ENCODE data around the gene ERGIC1.

The ERGIC1 gene

GRCh38 chr5:172830876-172831662, 3.0 kb upstream of the ERGIC1 start:
- H3K4me1 ChIP-seq (ENCODE audit: control insufficient read depth, insufficient read depth, low read length), result peaks cover 8% of the 10 kb centered on the region
- DNase-seq (ENCODE audit: low read depth, low spot score), result no peak
- no CpG with 5 or more reads among the region's 14 CpGs for WGBS (ENCODE audit: insufficient coverage, insufficient read length)
- H3K4me3 ChIP-seq (ENCODE audit: low read length), result no peak overlapping the region
- no peak overlapping the region for H3K27ac ChIP-seq (ENCODE audit: low read length)
- H3K9me3 ChIP-seq (ENCODE audit: control insufficient read depth, insufficient read depth, low read length), result no peaks in the 10 kb centered on the region
- H3K27me3 ChIP-seq (ENCODE audit: control insufficient read depth, insufficient read depth, low read length), result no peaks in the 10 kb centered on the region
- H3K36me3 ChIP-seq (ENCODE audit: control insufficient read depth, insufficient read depth, low read length), result no peaks in the 10 kb centered on the region

GRCh38 chr5:172832383-172833315, 1.4 kb upstream of the ERGIC1 start:
- DNase-seq (ENCODE audit: low read depth, low spot score), result no peak
- Histone ChIP-seq H3K4me3 (ENCODE audit: low read length) (no peak overlapping the region), H3K36me3 (ENCODE audit: control insufficient read depth, insufficient read depth, low read length) (no peaks in the 10 kb centered on the region), H3K27me3 (ENCODE audit: control insufficient read depth, insufficient read depth, low read length) (no peaks in the 10 kb centered on the region), H3K9me3 (ENCODE audit: control insufficient read depth, insufficient read depth, low read length) (no peaks in the 10 kb centered on the region), H3K27ac (ENCODE audit: low read length) (no peak overlapping the region), H3K4me1 (ENCODE audit: control insufficient read depth, insufficient read depth, low read length) (peaks cover 11% of the 10 kb centered on the region)
- no CpG with 5 or more reads among the region's 14 CpGs for WGBS (ENCODE audit: insufficient coverage, insufficient read length)

DNA sequence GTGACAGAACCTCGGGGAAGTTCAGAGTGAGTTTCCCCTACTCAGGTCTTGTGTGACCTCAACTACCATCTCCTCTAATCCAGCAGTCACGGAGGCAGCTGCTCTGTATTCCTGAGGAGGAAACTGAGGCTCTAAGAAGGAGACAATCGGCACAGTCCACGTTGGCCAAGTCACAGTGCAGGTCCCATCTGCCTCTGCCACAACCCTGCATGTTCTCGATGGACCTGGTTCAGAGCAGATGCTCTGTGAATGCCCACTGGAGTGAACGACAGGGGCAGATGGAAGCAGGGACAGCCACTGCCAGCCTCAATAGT, 722 bp upstream of the ERGIC1 start:
- H3K9me3 ChIP-seq (ENCODE audit: control insufficient read depth, insufficient read depth, low read length), result no peaks in the 10 kb centered on the region
- no CpG with 5 or more reads among the region's 6 CpGs for WGBS (ENCODE audit: insufficient coverage, insufficient read length)
- peak overlapping the region; percentile 6; the same call in 1 of the 2 replicates for H3K4me3 ChIP-seq (ENCODE audit: low read length)
- no peaks in the 10 kb centered on the region for H3K36me3 ChIP-seq (ENCODE audit: control insufficient read depth, insufficient read depth, low read length)
- H3K27me3 ChIP-seq (ENCODE audit: control insufficient read depth, insufficient read depth, low read length), result no peaks in the 10 kb centered on the region
- peaks cover 11% of the 10 kb centered on the region for H3K4me1 ChIP-seq (ENCODE audit: control insufficient read depth, insufficient read depth, low read length)
- DNase-seq (ENCODE audit: low read depth, low spot score), result no peak
- no peak overlapping the region for H3K27ac ChIP-seq (ENCODE audit: low read length)

DNA sequence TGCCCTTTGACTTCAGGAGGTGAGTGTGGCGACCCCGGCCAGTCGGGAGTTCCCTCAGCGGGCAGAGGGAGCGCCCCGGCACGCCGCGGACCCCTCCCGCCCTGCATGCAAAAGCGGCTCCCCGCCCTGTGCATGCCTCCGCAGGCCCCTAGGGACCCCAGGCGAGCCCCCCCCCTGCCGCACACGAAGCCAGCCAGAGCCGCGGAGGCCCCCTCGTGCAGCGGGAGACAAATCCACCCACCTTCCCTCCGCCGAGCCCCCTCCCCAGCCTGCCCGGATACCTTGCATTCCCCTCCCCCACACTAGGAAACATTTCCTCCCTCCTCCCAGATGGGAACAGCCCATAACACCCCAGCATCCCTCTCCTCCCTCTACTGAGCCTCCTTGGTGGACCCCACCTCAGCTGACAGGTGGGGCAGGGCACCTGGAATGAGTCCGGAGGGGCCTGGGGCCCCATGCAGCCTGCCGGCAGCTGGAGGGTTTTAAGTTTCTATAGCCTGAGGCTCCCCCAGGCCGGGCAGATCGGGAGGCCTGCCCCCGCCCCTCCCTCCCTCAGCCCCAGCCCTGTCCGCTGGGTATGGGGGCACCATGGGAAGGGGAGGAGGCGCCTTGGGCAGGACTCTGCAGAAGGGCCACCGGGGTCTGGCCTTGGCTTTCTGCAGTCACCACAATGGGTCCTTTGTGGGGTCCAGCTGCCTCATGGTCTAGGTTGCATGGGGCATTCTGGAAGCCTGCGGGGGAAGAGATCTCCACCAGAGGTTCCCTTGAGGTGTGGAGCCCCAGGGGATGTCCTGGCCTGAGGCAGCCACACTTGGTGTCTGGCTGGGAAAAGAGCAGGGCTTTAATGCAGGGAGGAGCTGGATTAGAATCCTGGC, 601 bp downstream of the ERGIC1 start:
- H3K4me1 ChIP-seq (ENCODE audit: control insufficient read depth, insufficient read depth, low read length), result peaks cover 11% of the 10 kb centered on the region
- no peaks in the 10 kb centered on the region for H3K27me3 ChIP-seq (ENCODE audit: control insufficient read depth, insufficient read depth, low read length)
- no peak overlapping the region for H3K27ac ChIP-seq (ENCODE audit: low read length)
- no peak for DNase-seq (ENCODE audit: low read depth, low spot score)
- WGBS (ENCODE audit: insufficient coverage, insufficient read length), result no CpG with 5 or more reads among the region's 32 CpGs
- no peaks in the 10 kb centered on the region for H3K9me3 ChIP-seq (ENCODE audit: control insufficient read depth, insufficient read depth, low read length)
- H3K36me3 ChIP-seq (ENCODE audit: control insufficient read depth, insufficient read depth, low read length), result no peaks in the 10 kb centered on the region
- H3K4me3 ChIP-seq (ENCODE audit: low read length), result peak overlapping the region; percentile 93

DNA sequence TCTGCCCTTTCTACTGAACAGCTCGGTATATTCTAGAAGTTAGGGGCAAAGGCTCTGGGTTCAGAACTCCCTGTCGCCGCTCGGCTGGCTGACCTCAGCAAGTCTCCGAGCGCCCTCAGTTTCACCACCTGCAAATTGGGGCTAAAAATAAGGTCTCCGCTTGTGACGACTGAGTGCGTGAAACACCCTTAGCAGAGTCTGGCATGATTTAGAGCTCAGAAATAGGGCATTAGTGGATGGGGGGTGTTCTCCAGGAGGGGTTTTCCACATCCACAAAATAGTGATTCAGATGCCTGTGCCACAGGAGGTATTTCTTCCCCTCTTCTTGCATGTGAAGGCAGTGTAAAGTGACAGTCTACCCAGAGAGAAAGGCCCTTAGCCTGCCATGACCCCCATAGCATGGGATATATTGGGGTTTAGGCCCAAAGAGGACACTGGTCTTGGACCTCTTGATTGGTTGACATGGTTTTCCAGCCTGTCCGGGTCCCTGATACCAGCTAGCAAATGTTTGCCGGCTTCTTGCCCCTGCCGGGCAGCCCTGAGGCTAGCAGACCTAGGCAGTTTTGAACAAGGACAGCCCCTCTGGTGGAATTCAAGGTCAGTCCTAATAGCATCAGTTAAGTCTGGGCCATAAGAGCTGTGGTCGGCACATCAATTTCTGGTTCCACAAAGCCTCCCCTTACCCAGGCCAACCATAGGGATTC, 1.4 kb downstream of the ERGIC1 start:
- H3K36me3 ChIP-seq (ENCODE audit: control insufficient read depth, insufficient read depth, low read length), result 0 out of 2 replicates have a peak, but pooled peaks cover under 1% of the 10 kb centered on the region
- peak overlapping the region; percentile 93; the same call in 1 of the 2 replicates for H3K4me3 ChIP-seq (ENCODE audit: low read length)
- no peak overlapping the region for H3K27ac ChIP-seq (ENCODE audit: low read length)
- DNase-seq (ENCODE audit: low read depth, low spot score), result no peak
- no peaks in the 10 kb centered on the region for H3K27me3 ChIP-seq (ENCODE audit: control insufficient read depth, insufficient read depth, low read length)
- peaks cover 11% of the 10 kb centered on the region for H3K4me1 ChIP-seq (ENCODE audit: control insufficient read depth, insufficient read depth, low read length)
- WGBS (ENCODE audit: insufficient coverage, insufficient read length), result no CpG with 5 or more reads among the region's 13 CpGs
- H3K9me3 ChIP-seq (ENCODE audit: control insufficient read depth, insufficient read depth, low read length), result no peaks in the 10 kb centered on the region

- no peaks in the 10 kb centered on the region for H3K9me3 ChIP-seq (ENCODE audit: control insufficient read depth, insufficient read depth, low read length)
- H3K27ac ChIP-seq (ENCODE audit: low read length), result no peak overlapping the region
- H3K36me3 ChIP-seq (ENCODE audit: control insufficient read depth, insufficient read depth, low read length), result 0 out of 2 replicates have a peak, but pooled peaks cover 2% of the 10 kb centered on the region
- no CpG with 5 or more reads among the region's 4 CpGs for WGBS (ENCODE audit: insufficient coverage, insufficient read length)
- H3K4me3 ChIP-seq (ENCODE audit: low read length), result no peak overlapping the region
- no peak for DNase-seq (ENCODE audit: low read depth, low spot score)
- no peaks in the 10 kb centered on the region for H3K27me3 ChIP-seq (ENCODE audit: control insufficient read depth, insufficient read depth, low read length)
- H3K4me1 ChIP-seq (ENCODE audit: control insufficient read depth, insufficient read depth, low read length), result peaks cover 11% of the 10 kb centered on the region
Observed at GRCh38 chr5:172835994-172836356, 1.9 kb downstream of the ERGIC1 start.

- H3K27me3 ChIP-seq (ENCODE audit: control insufficient read depth, insufficient read depth, low read length), result no peaks in the 10 kb centered on the region
- no peak overlapping the region for H3K27ac ChIP-seq (ENCODE audit: low read length)
- no CpG with 5 or more reads among the region's 7 CpGs for WGBS (ENCODE audit: insufficient coverage, insufficient read length)
- no peaks in the 10 kb centered on the region for H3K9me3 ChIP-seq (ENCODE audit: control insufficient read depth, insufficient read depth, low read length)
- DNase-seq (ENCODE audit: low read depth, low spot score), result no peak
- H3K36me3 ChIP-seq (ENCODE audit: control insufficient read depth, insufficient read depth, low read length), result 0 out of 2 replicates have a peak, but pooled peaks cover 2% of the 10 kb centered on the region
- H3K4me1 ChIP-seq (ENCODE audit: control insufficient read depth, insufficient read depth, low read length), result peaks cover 10% of the 10 kb centered on the region
- H3K4me3 ChIP-seq (ENCODE audit: low read length), result no peak overlapping the region
Observed at GRCh38 chr5:172837640-172838039, 3.6 kb downstream of the ERGIC1 start.

DNA sequence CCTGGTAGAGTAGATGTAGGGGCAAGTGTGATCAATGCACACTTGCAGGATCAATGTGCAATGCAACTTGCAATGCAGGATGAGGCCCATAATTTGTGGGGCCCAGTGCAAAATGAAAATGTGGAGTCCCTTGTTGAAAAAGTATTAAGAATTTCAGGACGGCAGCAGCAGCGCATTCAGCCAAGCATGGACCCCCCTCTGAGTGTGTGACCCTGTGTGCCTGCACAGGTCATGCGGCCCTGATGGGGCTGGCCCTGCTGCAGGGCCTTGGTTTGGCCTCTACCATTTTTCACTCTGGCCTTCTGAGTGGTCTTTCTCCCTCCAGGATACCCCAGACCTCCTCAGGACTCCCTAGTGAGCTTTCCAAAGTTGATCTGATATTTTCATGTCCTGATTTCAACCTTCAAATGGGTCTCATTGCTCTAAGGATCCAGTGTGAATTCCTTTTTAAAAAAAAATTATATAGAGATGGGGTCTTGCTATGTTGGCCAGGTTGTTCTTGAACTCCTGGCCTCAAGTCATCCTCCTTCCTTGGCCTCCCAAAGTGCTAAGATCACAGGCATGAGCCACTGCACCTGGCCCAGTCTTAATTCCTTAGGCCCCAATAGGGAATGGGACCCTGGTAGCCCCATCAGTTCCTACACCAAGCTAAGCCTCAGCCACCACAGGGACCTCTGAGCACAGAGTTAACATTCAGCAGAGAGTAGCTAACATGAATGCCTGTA, 4.3 kb downstream of the ERGIC1 start:
- WGBS (ENCODE audit: insufficient coverage, insufficient read length), result no CpG with 5 or more reads among the region's 3 CpGs
- DNase-seq (ENCODE audit: low read depth, low spot score), result no peak
- H3K4me1 ChIP-seq (ENCODE audit: control insufficient read depth, insufficient read depth, low read length), result peaks cover 7% of the 10 kb centered on the region
- H3K27me3 ChIP-seq (ENCODE audit: control insufficient read depth, insufficient read depth, low read length), result no peaks in the 10 kb centered on the region
- H3K36me3 ChIP-seq (ENCODE audit: control insufficient read depth, insufficient read depth, low read length), result 0 out of 2 replicates have a peak, but pooled peaks cover 2% of the 10 kb centered on the region
- no peak overlapping the region for H3K4me3 ChIP-seq (ENCODE audit: low read length)
- H3K9me3 ChIP-seq (ENCODE audit: control insufficient read depth, insufficient read depth, low read length), result no peaks in the 10 kb centered on the region
- H3K27ac ChIP-seq (ENCODE audit: low read length), result no peak overlapping the region

DNA sequence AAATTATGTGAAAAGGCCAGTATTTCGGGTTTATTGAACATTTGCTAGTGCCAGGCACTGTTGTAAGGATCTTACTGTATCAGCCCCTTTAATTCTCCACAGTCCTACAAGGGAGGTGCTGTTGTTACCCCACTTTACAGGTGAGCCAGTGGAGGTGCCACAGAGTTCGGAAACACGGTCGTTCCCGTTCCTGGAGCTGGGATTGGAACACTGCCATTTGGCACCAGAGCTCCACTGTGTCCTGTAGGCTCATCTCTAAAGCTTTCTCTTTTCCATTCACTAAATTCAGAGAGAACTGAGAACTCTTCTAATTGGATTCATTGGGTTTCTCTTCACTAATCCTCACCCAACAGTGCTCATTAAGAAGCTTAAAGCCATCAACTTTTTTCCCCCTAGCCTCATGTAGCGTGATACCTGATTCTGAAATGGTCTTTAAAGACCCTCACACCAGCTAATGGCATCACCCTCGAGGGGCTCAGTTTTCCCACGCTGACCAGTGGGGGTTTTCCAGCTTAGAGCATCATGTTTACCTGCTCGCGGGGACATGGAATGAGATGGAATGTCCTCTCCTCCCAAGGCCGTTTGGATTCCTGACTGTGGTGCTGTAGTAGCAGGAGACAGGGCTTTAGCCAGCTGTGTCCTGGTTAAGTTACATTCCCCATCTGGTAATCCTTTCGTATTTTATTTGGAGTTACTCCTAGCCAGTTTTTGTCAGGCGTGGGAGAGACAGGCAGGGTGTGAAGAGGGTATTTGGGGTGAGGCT, 5.8 kb downstream of the ERGIC1 start:
- peaks cover 2% of the 10 kb centered on the region; the same call in 1 of the 2 replicates for H3K36me3 ChIP-seq (ENCODE audit: control insufficient read depth, insufficient read depth, low read length)
- H3K4me1 ChIP-seq (ENCODE audit: control insufficient read depth, insufficient read depth, low read length), result peaks cover 7% of the 10 kb centered on the region
- H3K9me3 ChIP-seq (ENCODE audit: control insufficient read depth, insufficient read depth, low read length), result no peaks in the 10 kb centered on the region
- H3K27me3 ChIP-seq (ENCODE audit: control insufficient read depth, insufficient read depth, low read length), result no peaks in the 10 kb centered on the region
- no peak for DNase-seq (ENCODE audit: low read depth, low spot score)
- no peak overlapping the region for H3K4me3 ChIP-seq (ENCODE audit: low read length)
- H3K27ac ChIP-seq (ENCODE audit: low read length), result no peak overlapping the region
- WGBS (ENCODE audit: insufficient coverage, insufficient read length), result no CpG with 5 or more reads among the region's 13 CpGs
